ENCODE results near the gene IARS1. TPM values are rescaled to one million over a fixed set of nuclear protein-coding genes. Genes with fewer than 3 reads are reported as not detected.

The IARS1 gene
- total and polyA plus RNA-seq, 8 donors = 81.6 to 157 (median 88.9) TPM

- no peaks in the 10 kb centered on the region for H3K4me1 ChIP-seq
- no peaks in the 10 kb centered on the region for H3K9me3 ChIP-seq
- H3K27ac ChIP-seq = no peak overlapping the region
- H3K4me3 ChIP-seq = no peak overlapping the region
- TF ChIP-seq CTCF (IDR thresholded peaks at IDR 0.05) = no peak
- H3K27me3 ChIP-seq = no peaks in the 10 kb centered on the region
- no peak for DNase-seq
- ATAC-seq = no peak
- intact Hi-C loops (cut with DNase I) = no loop called here
- H3K36me3 ChIP-seq = peaks cover 3 to 100% of the 10 kb centered on the region in 2 donors
These were observed 45.5 kb downstream of the IARS1 start for GRCh38 chr9:92247981-92248380.

- no peaks in the 10 kb centered on the region for H3K27me3 ChIP-seq
- peaks cover 3 to 100% of the 10 kb centered on the region in 2 donors for H3K36me3 ChIP-seq
- no peak overlapping the region for H3K4me3 ChIP-seq
- no peak for TF ChIP-seq CTCF (IDR thresholded peaks at IDR 0.05)
- H3K4me1 ChIP-seq = no peaks in the 10 kb centered on the region
- intact Hi-C loops (cut with DNase I) = no loop called here
- H3K27ac ChIP-seq = no peak overlapping the region
- DNase-seq = no peak
- no peak for ATAC-seq
- no peaks in the 10 kb centered on the region for H3K9me3 ChIP-seq
These were observed 46.2 kb downstream of the IARS1 start for GRCh38 chr9:92247296-92247695.

- DNase-seq (no peak), ATAC-seq (no peak)
- H3K4me1 ChIP-seq = no peaks in the 10 kb centered on the region
- no peak overlapping the region for H3K27ac ChIP-seq
- no peak overlapping the region for H3K4me3 ChIP-seq
- intact Hi-C loops (cut with DNase I) = no loop called here
- H3K9me3 ChIP-seq = no peaks in the 10 kb centered on the region
- TF ChIP-seq CTCF (IDR thresholded peaks at IDR 0.05) = no peak
- H3K27me3 ChIP-seq = no peaks in the 10 kb centered on the region
- H3K36me3 ChIP-seq = peaks cover 3 to 100% of the 10 kb centered on the region in 2 donors
These were observed 48.3 kb downstream of the IARS1 start for GRCh38 chr9:92245005-92245797.

Small RNAs within 50 kb of the gene (microRNA-seq; reads per million reads assigned to microRNA genes)
- 1.2 to 1.8 reads per million in 2 donors for gene MIR3651

Other genes with a start within 250 kb of the IARS1 start
- 10 to 100 TPM; 68.0 to 73.8 TPM for gene SPTLC1, start 178.3 kb downstream of the IARS1 start, total RNA-seq
- gene SPTLC1, start 178.3 kb downstream of the IARS1 start, polyA plus RNA-seq (ENCODE audit: insufficient read length in 6 of 6) = 10 to 100 TPM; 79.4 to 91.6 (median 85.1) TPM
- gene NOL8, start 31.7 kb upstream of the IARS1 start, total RNA-seq = 10 to 100 TPM; 23.7 to 35.1 TPM
- 10 to 100 TPM; 47.6 to 69.3 (median 53.6) TPM for gene NOL8, start 31.7 kb upstream of the IARS1 start, polyA plus RNA-seq (ENCODE audit: insufficient read length in 6 of 6)
- 1 to 10 TPM; 5.0 to 8.4 TPM for gene CENPP, start 32.3 kb upstream of the IARS1 start, total RNA-seq
- gene CENPP, start 32.3 kb upstream of the IARS1 start, polyA plus RNA-seq (ENCODE audit: insufficient read length in 6 of 6) = 1 to 10 TPM; 3.2 to 9.0 (median 5.7) TPM
- 10 to 100 TPM; 11.8 to 41.2 TPM for gene OGN, start 110.9 kb upstream of the IARS1 start, total RNA-seq
- gene OGN, start 110.9 kb upstream of the IARS1 start, polyA plus RNA-seq (ENCODE audit: insufficient read length in 6 of 6) = 100 to 1,000 TPM in 5 of 6 donors, 10 to 100 TPM in 1; 88.9 to 153 (median 142) TPM
- gene OMD, start 130.8 kb upstream of the IARS1 start, total RNA-seq = 1 to 10 TPM; 2.4 to 8.5 TPM
- gene OMD, start 130.8 kb upstream of the IARS1 start, polyA plus RNA-seq (ENCODE audit: insufficient read length in 6 of 6) = 1 to 10 TPM in 3 of 6 donors, under 1 TPM in 3; 0.47 to 1.3 (median 0.90) TPM
- 10 to 100 TPM in 1 of 2 donors, 1 to 10 TPM in 1; 2.1 to 27.5 TPM for gene ASPN, start 188.8 kb upstream of the IARS1 start, total RNA-seq
- gene ASPN, start 188.8 kb upstream of the IARS1 start, polyA plus RNA-seq (ENCODE audit: insufficient read length in 6 of 6) = 1 to 10 TPM; 2.6 to 7.3 (median 5.2) TPM
- gene ECM2, start 242.3 kb upstream of the IARS1 start, total RNA-seq = 10 to 100 TPM in 1 of 2 donors, 1 to 10 TPM in 1; 3.8 to 20.2 TPM
- 10 to 100 TPM; 30.9 to 51.2 (median 46.9) TPM for gene ECM2, start 242.3 kb upstream of the IARS1 start, polyA plus RNA-seq (ENCODE audit: insufficient read length in 6 of 6)